ENCODE results near the gene ADCY6. TPM values are rescaled to one million over a fixed set of nuclear protein-coding genes. Genes with fewer than 3 reads are reported as not detected.

The ADCY6 gene
- total RNA-seq, 1 donor from 2014 or later: 128 TPM

DNA sequence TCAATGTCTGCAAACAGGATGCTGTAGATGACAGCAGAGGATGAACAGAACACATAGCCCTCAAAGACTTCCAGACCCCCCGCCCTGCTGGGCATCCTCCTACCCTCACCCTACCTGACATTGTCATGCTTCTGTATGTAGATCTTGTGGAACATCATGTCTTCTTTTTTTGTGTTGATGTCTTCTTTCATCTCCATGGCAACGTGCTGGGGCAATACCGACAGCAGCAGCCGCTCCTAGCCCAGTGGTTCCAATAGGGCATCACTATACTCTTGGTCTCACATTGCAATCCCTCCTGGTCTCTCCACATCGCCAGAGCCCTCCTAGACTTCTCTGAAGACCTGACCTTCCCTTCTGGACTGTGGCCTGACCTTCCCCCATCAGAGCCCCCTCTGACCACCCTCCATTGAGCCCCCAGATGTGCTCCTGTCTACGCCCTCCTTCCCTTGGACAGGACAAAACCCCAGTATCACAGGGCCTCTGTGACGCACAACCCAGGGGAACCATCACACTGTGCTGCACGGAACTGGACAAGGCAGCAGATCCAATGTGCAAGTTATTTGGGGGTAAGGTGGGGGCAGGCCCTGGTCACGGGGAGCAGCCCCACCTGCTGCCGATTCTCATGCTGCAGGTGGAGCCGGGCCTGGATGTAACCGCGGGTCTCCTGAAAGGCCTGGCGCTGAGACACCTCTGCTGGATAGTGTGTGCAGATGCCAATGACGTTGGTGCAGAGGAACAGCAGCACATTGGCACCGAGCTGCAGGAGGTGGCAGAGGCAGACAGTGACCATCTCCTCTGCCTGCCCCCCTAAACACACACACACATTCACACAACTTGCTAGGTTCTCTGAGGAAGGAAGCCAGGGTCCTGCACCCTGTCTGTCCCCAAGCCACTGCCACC is 11.1 kb downstream of the ADCY6 start:
- Mint-ChIP-seq H3K4me3 (ENCODE audit: low read depth) (no peak overlapping the region), H3K27me3 (no peaks in the 10 kb centered on the region), H3K36me3 (ENCODE audit: insufficient read depth) (peaks cover 18% of the 10 kb centered on the region), H3K4me1 (ENCODE audit: low read depth) (no peaks in the 10 kb centered on the region), H3K27ac (no peak overlapping the region), H3K9me3 (ENCODE audit: low read depth) (no peaks in the 10 kb centered on the region)
- no peak for DNase-seq (ENCODE audit: low spot score, unreplicated experiment)
- no peak for TF ChIP-seq CTCF (IDR thresholded peaks at IDR 0.05; ENCODE audit: unreplicated experiment)

DNA sequence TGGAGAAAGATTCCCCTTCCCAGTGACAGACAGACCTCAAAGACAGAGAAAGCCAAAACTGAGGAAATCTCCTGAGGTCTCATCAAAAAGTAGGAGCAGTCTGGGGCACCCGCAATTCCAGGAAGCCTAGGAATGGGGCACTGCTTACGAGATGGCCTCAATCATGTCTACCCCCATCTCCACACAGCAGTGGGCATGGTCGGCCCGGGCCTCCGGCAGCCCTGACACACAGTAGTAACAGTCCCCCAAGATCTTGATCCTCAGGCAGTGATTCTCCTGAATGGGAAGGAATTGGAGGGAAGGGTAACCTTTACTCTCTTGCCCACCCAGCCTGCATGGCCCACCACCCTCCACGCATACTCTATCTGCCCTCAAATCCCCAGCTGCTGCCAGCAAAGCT is 11.9 kb downstream of the ADCY6 start:
- Mint-ChIP-seq H3K4me1 (ENCODE audit: low read depth) (no peaks in the 10 kb centered on the region), H3K9me3 (ENCODE audit: low read depth) (no peaks in the 10 kb centered on the region), H3K27ac (peak overlapping the region; percentile 79), H3K4me3 (ENCODE audit: low read depth) (no peak overlapping the region), H3K27me3 (no peaks in the 10 kb centered on the region), H3K36me3 (ENCODE audit: insufficient read depth) (peaks cover 18% of the 10 kb centered on the region)
- no peak for DNase-seq (ENCODE audit: low spot score, unreplicated experiment)
- TF ChIP-seq CTCF (IDR thresholded peaks at IDR 0.05; ENCODE audit: unreplicated experiment): no peak

DNA sequence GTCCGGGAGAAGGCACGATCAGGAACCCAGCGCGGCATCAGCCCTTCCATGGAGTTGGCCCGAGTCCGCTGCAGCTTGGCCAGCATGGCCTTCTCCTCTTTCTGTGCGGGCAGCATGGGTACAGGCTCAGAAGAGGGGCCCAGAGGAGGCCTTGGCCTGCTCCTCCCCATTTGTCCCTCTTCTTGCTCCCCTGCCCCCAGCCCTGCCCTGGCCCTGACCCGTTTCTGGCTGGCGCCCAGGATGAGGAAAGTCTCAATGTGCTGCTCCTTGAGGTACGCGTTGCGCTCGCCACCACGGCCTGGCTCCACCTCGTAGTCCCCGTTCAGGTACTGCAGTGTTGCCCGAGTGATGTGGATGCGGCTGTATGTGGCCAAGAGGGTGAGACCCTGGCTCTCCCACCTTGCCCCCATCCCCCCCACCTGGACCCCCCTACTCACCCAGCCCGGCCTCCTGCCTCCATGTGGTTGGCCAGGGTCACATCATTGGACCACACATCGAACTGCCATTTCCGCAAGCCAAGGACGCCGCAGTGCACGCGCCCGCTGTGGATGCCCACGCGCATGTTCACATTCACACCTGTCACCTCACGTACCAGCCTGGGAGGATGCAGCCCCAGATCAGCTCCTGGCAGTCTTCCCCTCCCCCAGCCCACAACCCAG is 12.8 kb downstream of the ADCY6 start:
- Mint-ChIP-seq H3K27ac (no peak overlapping the region), H3K9me3 (ENCODE audit: low read depth) (no peaks in the 10 kb centered on the region), H3K36me3 (ENCODE audit: insufficient read depth) (peaks cover 23% of the 10 kb centered on the region), H3K27me3 (no peaks in the 10 kb centered on the region), H3K4me1 (ENCODE audit: low read depth) (no peaks in the 10 kb centered on the region), H3K4me3 (ENCODE audit: low read depth) (no peak overlapping the region)
- no peak for DNase-seq (ENCODE audit: low spot score, unreplicated experiment)
- no peak for TF ChIP-seq CTCF (IDR thresholded peaks at IDR 0.05; ENCODE audit: unreplicated experiment)

DNA sequence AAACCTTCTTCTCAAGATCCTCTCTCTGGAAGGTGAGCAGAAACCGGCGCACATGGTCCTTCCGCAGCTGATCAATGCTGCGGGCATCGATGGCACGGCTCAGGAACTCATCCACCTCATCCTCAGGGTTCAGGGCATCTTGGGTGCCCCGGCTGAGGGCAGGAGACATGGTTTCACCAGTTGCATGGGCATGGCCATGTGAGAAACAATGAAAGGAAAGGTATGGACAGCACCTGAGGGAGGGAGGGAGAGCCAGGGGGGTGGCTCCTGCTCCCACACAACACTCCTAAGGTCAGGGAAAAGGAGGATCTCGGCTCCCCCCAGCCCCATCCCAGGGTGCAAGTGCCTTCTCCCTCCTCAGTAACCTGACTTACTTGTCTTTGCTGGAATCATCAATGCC is 13.6 kb downstream of the ADCY6 start:
- H3K9me3 Mint-ChIP-seq (ENCODE audit: low read depth): no peaks in the 10 kb centered on the region
- no peak for TF ChIP-seq CTCF (IDR thresholded peaks at IDR 0.05; ENCODE audit: unreplicated experiment)
- H3K4me3 Mint-ChIP-seq (ENCODE audit: low read depth): no peak overlapping the region
- peaks cover 23% of the 10 kb centered on the region for H3K36me3 Mint-ChIP-seq (ENCODE audit: insufficient read depth)
- H3K27me3 Mint-ChIP-seq: no peaks in the 10 kb centered on the region
- H3K4me1 Mint-ChIP-seq (ENCODE audit: low read depth): no peaks in the 10 kb centered on the region
- DNase-seq (ENCODE audit: low spot score, unreplicated experiment): no peak
- H3K27ac Mint-ChIP-seq: no peak overlapping the region

GRCh38 chr12:48774516-48774915 is 14.4 kb downstream of the ADCY6 start:
- no peaks in the 10 kb centered on the region for H3K27me3 Mint-ChIP-seq
- DNase-seq (ENCODE audit: low spot score, unreplicated experiment): no peak
- no peak for TF ChIP-seq CTCF (IDR thresholded peaks at IDR 0.05; ENCODE audit: unreplicated experiment)
- peaks cover 25% of the 10 kb centered on the region for H3K36me3 Mint-ChIP-seq (ENCODE audit: insufficient read depth)
- no peaks in the 10 kb centered on the region for H3K9me3 Mint-ChIP-seq (ENCODE audit: low read depth)
- no peak overlapping the region for H3K4me3 Mint-ChIP-seq (ENCODE audit: low read depth)
- H3K27ac Mint-ChIP-seq: no peak overlapping the region
- no peaks in the 10 kb centered on the region for H3K4me1 Mint-ChIP-seq (ENCODE audit: low read depth)
